Measurements from ENCODE around the gene MATN1.

DNA sequence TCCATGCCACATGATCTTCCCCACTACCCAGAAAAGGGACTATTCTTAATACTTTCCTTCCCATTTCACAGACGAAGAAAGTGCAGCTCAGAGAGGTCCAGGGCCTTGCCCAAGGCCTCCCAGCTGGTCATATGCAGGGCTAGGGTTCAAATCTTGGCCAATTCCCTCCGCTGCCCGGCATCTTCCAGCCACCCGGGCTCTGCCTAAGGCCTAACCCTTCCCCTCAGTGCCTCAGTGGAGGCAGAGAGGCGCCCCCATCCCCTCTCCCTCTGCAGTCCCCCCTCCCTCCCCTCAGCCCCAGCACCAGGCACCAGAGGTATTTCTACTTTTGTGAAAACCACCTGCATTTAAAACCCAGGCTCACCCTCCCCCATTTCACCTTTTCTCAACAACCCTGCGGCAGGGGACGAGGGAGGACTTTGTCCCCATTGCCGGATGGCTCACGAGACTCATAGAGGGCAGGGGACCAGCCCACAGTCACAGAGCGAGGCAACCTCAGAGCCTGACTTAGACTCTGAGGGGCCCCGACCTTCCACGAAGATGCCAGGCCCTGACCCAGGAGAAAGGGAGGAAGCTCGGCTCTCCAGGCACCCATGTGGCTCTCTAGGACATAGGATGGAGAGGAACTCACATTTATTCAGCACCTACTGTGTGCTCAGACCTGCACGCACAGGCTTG lies 21.9 kb upstream of the MATN1 start:
- TF ChIP-seq POLR2AphosphoS5 (IDR thresholded peaks at IDR 0.05) (no peak), EP300 (IDR thresholded peaks at IDR 0.05) (no peak)
- TF ChIP-seq, protein P1, sequence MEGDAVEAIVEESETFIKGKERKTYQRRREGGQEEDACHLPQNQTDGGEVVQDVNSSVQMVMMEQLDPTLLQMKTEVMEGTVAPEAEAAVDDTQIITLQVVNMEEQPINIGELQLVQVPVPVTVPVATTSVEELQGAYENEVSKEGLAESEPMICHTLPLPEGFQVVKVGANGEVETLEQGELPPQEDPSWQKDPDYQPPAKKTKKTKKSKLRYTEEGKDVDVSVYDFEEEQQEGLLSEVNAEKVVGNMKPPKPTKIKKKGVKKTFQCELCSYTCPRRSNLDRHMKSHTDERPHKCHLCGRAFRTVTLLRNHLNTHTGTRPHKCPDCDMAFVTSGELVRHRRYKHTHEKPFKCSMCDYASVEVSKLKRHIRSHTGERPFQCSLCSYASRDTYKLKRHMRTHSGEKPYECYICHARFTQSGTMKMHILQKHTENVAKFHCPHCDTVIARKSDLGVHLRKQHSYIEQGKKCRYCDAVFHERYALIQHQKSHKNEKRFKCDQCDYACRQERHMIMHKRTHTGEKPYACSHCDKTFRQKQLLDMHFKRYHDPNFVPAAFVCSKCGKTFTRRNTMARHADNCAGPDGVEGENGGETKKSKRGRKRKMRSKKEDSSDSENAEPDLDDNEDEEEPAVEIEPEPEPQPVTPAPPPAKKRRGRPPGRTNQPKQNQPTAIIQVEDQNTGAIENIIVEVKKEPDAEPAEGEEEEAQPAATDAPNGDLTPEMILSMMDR (IDR thresholded peaks at IDR 0.05) = no peak

Data from upper lobe of left lung (tissue), 4 donors.